ENCODE data around the gene COX19. TPM values are rescaled to one million over a fixed set of nuclear protein-coding genes. Genes with fewer than 3 reads are reported as not detected.

COX19 gene
- polyA plus RNA-seq, 3 donors = 7.4 to 15.0 (median 7.6) TPM

DNA sequence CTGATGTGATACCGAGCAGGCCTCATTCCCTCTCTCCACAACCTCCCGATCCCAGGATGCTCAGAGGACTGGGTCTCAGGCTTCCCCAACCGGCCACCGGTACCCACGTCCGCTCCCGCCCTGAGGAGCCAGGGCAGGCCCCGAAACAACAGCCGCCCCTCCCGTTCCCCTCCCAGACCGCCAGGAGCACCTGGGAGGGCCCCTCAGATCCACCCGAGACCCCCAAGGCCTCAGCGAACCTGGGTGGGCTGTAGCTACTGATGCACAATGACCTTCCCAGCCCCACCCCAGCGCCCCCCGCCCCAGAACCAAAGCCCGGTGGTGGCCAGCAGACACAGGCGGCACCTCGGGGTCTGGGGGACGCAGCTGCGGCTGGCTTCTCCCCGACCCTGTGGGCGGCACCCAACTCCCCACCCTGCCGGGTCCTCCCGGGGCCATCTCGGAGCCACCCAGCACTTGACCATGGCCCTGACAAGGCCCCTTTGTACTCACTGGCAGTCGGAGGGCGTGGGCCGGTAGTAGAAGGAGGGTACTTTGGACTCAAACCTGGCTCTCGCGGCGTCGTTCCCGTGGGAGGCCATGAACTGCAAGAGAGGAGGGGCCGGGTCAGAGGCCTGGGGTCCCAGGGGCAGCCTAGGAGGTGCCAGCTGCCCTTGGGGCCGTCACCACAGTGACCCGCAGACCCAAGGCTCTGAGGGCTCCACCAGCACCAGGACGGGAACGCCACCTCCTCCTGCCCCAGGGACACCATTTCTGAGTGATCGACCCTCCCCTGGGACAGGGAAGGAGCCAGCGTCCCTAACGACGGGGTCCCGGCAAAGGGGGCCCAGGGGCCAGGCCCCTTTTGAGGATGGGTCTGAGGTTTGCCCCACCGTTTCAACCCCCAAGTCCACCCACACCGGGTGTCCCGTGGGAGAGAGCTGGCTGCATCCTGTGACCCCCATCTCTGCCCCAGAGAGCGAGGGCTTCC, 49.0 kb downstream of the COX19 start:
- Histone ChIP-seq H2AFZ (ENCODE audit: insufficient read depth, low read depth, low read length, poor library complexity, severe bottlenecking) (no peak overlapping the region), H4K20me1 (ENCODE audit: insufficient read depth, low read length) (peaks cover 5% of the 10 kb centered on the region), H3K27me3 (ENCODE audit: control insufficient read depth in 2 of 2, insufficient read depth in 2 of 2, low read length in 2 of 2) (no peaks in the 10 kb centered on the region), H3K9ac (ENCODE audit: insufficient read depth, low read length, poor library complexity, severe bottlenecking) (no peak overlapping the region), H3K36me3 (replicated peaks in 1 of 2; ENCODE audit: control insufficient read depth in 1 of 2, insufficient read depth in 2 of 2, low read length in 2 of 2) (peaks cover 8 to 10% of the 10 kb centered on the region in 2 donors), H3K4me2 (replicated peaks; ENCODE audit: extremely low read depth, low read length, poor library complexity, severe bottlenecking) (no peak overlapping the region), H3K4me3 (replicated peaks in 1 of 3; ENCODE audit: low read depth in 2 of 3, low read length in 3 of 3) (no peak overlapping the region), H3K9me3 (replicated peaks in 1 of 2; ENCODE audit: control insufficient read depth in 1 of 2, insufficient read depth in 1 of 2, low read length in 2 of 2) (no peaks in the 10 kb centered on the region), H3K4me1 (ENCODE audit: control insufficient read depth in 1 of 2, insufficient read depth in 2 of 2, low read length in 2 of 2) (peaks cover 97 to 100% of the 10 kb centered on the region in 2 donors), H3K79me2 (ENCODE audit: insufficient read depth, low read length) (peaks cover 67% of the 10 kb centered on the region), H3K27ac (ENCODE audit: low read depth in 1 of 2, low read length in 2 of 2) (peak overlapping the region; percentile 98 to 100)
- peaks cover 78% of the 10 kb centered on the region for H3K4me1 Mint-ChIP-seq
- TF ChIP-seq, protein P1, sequence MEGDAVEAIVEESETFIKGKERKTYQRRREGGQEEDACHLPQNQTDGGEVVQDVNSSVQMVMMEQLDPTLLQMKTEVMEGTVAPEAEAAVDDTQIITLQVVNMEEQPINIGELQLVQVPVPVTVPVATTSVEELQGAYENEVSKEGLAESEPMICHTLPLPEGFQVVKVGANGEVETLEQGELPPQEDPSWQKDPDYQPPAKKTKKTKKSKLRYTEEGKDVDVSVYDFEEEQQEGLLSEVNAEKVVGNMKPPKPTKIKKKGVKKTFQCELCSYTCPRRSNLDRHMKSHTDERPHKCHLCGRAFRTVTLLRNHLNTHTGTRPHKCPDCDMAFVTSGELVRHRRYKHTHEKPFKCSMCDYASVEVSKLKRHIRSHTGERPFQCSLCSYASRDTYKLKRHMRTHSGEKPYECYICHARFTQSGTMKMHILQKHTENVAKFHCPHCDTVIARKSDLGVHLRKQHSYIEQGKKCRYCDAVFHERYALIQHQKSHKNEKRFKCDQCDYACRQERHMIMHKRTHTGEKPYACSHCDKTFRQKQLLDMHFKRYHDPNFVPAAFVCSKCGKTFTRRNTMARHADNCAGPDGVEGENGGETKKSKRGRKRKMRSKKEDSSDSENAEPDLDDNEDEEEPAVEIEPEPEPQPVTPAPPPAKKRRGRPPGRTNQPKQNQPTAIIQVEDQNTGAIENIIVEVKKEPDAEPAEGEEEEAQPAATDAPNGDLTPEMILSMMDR (IDR thresholded peaks at IDR 0.05) = no peak
- H3K27ac Mint-ChIP-seq = peak overlapping the region in 6 of 7 donors; percentile 98 to 100 (median 99)
- intact Hi-C loops (cut with micrococcal nuclease) = no loop called here
- no peak for DNase-seq
- H3K27me3 Mint-ChIP-seq (ENCODE audit: low read depth in 3 of 3) = peaks cover 0 to 6% (median 2%) of the 10 kb centered on the region in 3 donors
- peaks cover 20 to 39% of the 10 kb centered on the region in 2 donors for H3K36me3 Mint-ChIP-seq
- 90% methylated on average over 33 of the region's 47 CpGs for WGBS (ENCODE audit: insufficient coverage)
- H3K4me3 Mint-ChIP-seq = peak overlapping the region in 1 of 2 donors; percentile 26
- H3K9me3 Mint-ChIP-seq = peaks cover 0 to 2% (median 0%) of the 10 kb centered on the region in 7 donors

DNA sequence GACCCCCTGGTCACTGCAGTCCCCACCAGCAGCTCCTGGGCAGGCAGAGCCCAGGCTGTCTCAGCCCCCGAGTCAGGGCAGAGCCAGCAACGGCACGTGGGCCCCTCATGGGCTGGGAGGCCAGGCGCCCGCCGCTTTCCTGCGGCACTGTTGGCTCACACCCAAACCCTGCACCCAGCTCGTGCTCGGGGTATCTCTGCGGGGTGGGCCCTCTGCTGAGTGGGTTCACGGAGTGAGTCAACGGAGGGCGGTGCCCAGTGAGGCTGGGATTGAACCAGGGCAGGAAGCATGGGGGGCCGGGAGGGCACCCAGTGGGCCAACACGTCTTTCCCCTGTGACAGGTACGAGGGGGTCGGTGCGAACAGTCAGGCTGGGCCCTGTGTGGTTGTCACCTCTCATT, 49.7 kb downstream of the COX19 start:
- peak; percentile 69 to 74 (median 74) for DNase-seq
- Histone ChIP-seq H3K27me3 (ENCODE audit: control insufficient read depth in 2 of 2, insufficient read depth in 2 of 2, low read length in 2 of 2) (no peaks in the 10 kb centered on the region), H3K4me1 (ENCODE audit: control insufficient read depth in 1 of 2, insufficient read depth in 2 of 2, low read length in 2 of 2) (peaks cover 91 to 100% of the 10 kb centered on the region in 2 donors), H2AFZ (ENCODE audit: insufficient read depth, low read depth, low read length, poor library complexity, severe bottlenecking) (no peak overlapping the region), H3K9me3 (replicated peaks in 1 of 2; ENCODE audit: control insufficient read depth in 1 of 2, insufficient read depth in 1 of 2, low read length in 2 of 2) (no peaks in the 10 kb centered on the region), H3K9ac (ENCODE audit: insufficient read depth, low read length, poor library complexity, severe bottlenecking) (peak overlapping the region; percentile 61), H3K79me2 (ENCODE audit: insufficient read depth, low read length) (peaks cover 74% of the 10 kb centered on the region), H3K36me3 (replicated peaks in 1 of 2; ENCODE audit: control insufficient read depth in 1 of 2, insufficient read depth in 2 of 2, low read length in 2 of 2) (peaks cover 14 to 16% of the 10 kb centered on the region in 2 donors), H4K20me1 (ENCODE audit: insufficient read depth, low read length) (no peaks in the 10 kb centered on the region), H3K4me2 (replicated peaks; ENCODE audit: extremely low read depth, low read length, poor library complexity, severe bottlenecking) (peak overlapping the region; percentile 33), H3K27ac (ENCODE audit: low read depth in 1 of 2, low read length in 2 of 2) (peak overlapping the region in 1 of 2 donors; percentile 100), H3K4me3 (replicated peaks in 1 of 3; ENCODE audit: low read depth in 2 of 3, low read length in 3 of 3) (peak overlapping the region in 1 of 3 experiments; percentile 0)
- H3K4me3 Mint-ChIP-seq = peak overlapping the region in 1 of 2 donors; percentile 4
- H3K27ac Mint-ChIP-seq = peak overlapping the region; percentile 46 to 97 (median 87)
- peaks cover 26 to 44% of the 10 kb centered on the region in 2 donors for H3K36me3 Mint-ChIP-seq
- TF ChIP-seq, protein P1 (IDR thresholded peaks at IDR 0.05) = no peak
- intact Hi-C loops (cut with micrococcal nuclease) = no loop called here
- peaks cover 0 to 2% (median 0%) of the 10 kb centered on the region in 7 donors for H3K9me3 Mint-ChIP-seq
- WGBS (ENCODE audit: insufficient coverage) = 1% methylated on average over 13 of the region's 18 CpGs
- peaks cover 0 to 6% (median 2%) of the 10 kb centered on the region in 3 donors for H3K27me3 Mint-ChIP-seq (ENCODE audit: low read depth in 3 of 3)
- peaks cover 78% of the 10 kb centered on the region for H3K4me1 Mint-ChIP-seq

All from CD14-positive monocyte (primary cell).